GM19324 (cell line): ENCODE data around the gene LANCL2.
A peak's percentile ranks its signal among the peaks of the same experiment; 100 is the strongest.
"Not testable (repeated sequence)": the region's sequence is repeated elsewhere in the genome, so short reads cannot be mapped to it uniquely, and the experiment has no call there.

ENCODE experiments used
- ATAC-seq: cut with Tn5 transposase; IDR thresholded peaks from one replicate; pipeline ENCODE4 v1.9.1; 2021; ENCODE audit warnings: mild to moderate bottlenecking, moderate library complexity; ENCODE audit not compliant: unreplicated experiment, low FRiP score

LANCL2 gene

GRCh38 chr7:55400191-55400590 is 35.1 kb downstream of the LANCL2 start:
- no peak for ATAC-seq

- ATAC-seq = not testable (repeated sequence)
Measured at GRCh38 chr7:55402506-55402905, 37.4 kb downstream of the LANCL2 start.

GRCh38 chr7:55405856-55406541 is 40.9 kb downstream of the LANCL2 start:
- ATAC-seq = no peak

GRCh38 chr7:55409482-55410225 is 44.5 kb downstream of the LANCL2 start:
- ATAC-seq = no peak

- no peak for ATAC-seq
Measured at GRCh38 chr7:55410667-55411239, 45.6 kb downstream of the LANCL2 start.

DNA sequence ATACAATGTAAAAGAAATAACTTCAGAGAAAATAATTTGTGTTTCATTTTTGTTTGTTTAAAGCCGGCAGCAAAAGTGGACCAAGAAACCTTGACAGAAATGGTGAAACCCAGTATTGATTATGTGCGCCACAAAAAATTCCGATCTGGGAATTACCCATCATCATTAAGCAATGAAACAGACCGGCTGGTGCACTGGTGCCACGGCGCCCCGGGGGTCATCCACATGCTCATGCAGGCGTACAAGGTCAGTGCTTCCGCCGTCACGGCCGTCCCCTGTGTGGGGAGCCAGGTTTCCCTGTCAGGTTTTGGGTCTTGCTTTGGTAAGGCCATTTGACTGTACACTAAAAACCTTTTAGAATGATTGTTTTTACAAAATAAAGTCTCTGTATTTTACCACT is 46.7 kb downstream of the LANCL2 start:
- ATAC-seq = no peak

DNA sequence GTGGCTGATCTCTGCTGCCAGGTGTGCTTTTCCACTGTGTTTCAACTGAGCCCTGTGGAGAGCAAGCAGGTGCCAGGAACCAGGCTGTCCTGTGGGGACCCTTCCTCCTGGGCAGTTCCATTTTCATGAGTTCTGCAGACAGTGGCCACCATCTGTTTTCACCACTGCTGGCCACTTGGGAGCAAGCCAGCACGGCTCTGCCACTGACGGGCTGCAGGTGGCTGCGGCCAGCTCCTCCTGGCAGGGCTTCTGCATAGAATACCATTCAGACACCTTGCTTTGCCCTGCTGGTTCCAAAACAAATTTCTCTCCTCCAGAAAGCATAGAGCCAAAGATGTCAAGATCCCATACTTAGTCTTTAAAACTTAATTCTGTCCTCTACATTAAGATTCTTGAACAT is 48.3 kb downstream of the LANCL2 start:
- no peak for ATAC-seq

DNA sequence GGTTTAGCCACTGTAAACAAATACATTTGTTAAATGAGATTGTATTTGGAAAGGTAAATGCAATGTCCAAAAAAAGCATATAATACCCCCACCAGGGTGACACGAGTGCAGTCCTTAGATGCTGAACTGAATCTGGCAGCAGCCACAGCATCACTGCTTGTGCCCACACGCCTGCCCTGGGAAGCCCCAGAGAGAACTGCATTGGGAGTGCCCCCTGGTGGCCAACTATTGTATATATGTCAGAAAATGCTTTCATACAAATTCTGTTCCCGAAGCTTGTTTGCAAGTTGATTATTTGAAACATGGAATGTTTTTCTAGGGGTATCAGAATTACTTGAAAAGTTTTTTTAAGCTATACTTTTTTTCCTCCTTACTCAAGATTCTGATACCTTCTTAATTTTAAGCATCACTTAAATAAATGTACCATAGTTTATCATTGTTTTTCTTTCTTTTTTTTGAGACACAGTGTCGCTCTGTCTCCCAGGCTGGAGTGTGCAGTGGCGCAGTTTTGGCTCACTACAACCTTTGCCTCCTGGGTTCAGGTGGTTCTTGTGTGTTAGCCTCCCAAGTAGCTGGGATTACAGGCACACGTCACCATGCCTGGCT is 50.1 kb downstream of the LANCL2 start:
- ATAC-seq = peak; percentile 80

GRCh38 chr7:55417456-55417855 is 52.3 kb downstream of the LANCL2 start:
- not testable (repeated sequence) for ATAC-seq

DNA sequence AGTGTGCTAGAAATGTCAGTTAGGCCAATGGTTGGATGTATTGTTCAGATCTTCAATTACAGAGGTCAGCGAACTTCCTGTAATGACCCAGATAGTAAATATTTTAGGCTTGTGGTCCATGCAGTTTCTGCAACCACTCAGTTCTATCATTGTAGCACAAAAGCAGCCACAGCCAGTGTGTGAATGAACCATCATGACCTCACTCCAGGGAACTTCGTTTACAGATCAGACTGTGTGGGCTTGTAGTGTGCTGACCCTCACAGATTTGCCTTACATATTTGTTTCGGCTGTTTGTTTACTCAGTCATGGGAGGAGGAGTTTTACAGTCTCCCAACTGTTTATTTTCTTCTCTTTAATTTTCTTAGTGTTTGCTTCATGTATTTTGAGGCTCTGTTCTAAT is 55.4 kb downstream of the LANCL2 start:
- ATAC-seq = no peak

- ATAC-seq = no peak
Measured at GRCh38 chr7:55423277-55423711, 58.2 kb downstream of the LANCL2 start.

DNA sequence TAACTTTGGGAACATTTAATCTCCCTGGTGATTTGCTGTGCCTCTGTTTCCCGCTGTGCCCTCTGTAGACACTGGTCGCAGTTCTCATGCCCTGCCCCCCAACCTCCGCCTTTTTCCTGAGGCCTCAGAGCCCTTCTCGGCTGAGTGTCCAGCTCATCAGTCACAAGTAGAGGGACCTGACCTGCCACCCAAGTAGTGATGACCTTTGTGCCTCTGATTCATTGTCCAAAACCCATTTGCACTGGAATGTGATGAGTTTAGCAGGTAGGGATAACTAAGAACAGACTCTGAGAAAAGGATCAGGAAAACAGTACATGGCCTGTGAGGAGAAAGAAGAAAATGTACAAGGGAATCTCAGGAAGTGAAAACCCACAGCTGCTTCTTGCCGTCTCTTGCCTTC is 58.8 kb downstream of the LANCL2 start:
- no peak for ATAC-seq

GRCh38 chr7:55425141-55425752 is 60.1 kb downstream of the LANCL2 start:
- ATAC-seq = no peak

DNA sequence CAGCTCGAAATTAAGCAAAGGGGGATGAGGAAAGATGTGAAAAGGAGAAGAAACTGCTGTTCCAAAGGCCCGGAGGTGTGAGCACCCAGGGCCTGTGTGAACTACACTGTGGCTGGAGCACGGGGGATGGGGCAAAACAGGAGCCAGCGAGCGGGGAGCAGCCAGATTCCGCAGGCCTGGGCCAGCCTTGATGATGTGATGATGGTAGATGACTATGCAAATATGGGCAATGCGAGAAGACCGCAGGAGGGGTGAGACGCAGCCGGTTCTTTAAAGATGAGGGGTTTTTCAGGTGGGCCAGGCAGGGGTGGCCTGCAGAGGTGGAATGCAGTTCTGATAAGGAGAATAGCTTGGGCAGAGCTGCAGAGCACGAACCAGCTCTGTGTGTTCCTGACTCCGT is 61.5 kb downstream of the LANCL2 start:
- ATAC-seq = no peak

- no peak for ATAC-seq
Measured at GRCh38 chr7:55427342-55427741, 62.2 kb downstream of the LANCL2 start.

- ATAC-seq = no peak
Measured at GRCh38 chr7:55427800-55428199, 62.7 kb downstream of the LANCL2 start.

GRCh38 chr7:55429835-55430499 is 64.8 kb downstream of the LANCL2 start:
- ATAC-seq = no peak

GRCh38 chr7:55431898-55432297 is 66.8 kb downstream of the LANCL2 start:
- ATAC-seq = no peak

DNA sequence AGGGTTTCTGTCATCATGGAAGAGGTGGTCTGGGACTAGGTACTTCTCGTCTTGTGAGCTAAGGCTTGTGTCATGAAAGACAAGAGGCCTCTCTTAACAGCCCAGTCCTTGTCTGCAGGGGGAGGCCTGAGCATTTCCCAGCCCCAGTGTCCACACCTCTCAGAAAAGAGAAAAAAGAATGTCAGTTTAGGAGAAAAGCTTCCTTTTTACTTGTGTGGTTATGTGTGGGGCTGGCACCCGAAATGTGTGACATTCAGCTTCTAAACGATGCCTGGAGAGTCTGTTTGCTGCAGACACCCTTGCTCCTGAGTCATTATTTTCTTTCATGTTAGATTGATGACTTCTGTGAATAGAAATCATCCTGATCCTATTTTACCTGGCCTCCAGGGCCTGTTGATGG is 67.4 kb downstream of the LANCL2 start:
- ATAC-seq = no peak
